ENCODE measurements around the gene MED19.
"Not testable (repeated sequence)": the region's sequence is repeated elsewhere in the genome, so short reads cannot be mapped to it uniquely, and the experiment has no call there.

Gene MED19

GRCh38 chr11:57704932-57705331 is 7.1 kb downstream of the MED19 start:
- no peak for DNase-seq

- DNase-seq, result no peak
Observed at GRCh38 chr11:57703341-57703740, 8.7 kb downstream of the MED19 start.

DNA sequence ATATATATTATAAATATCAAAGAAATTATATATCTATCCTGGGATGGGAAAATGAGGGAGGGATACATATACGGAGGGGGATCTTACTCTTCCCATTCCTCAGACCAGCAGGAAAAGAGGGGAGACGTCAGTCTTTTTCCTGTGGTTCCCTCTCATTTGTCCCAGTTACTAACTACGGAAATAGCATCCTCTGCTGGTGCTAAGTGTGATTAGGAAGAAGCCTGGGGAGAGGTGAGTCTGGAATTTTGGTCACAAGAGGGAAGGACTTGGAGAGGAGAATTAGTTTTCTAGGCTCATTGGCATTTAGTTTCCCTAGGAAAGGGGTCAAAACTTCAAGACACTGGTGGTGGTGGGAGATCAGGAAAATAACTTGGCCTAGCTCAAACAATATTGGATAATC is 11.6 kb downstream of the MED19 start:
- DNase-seq, result no peak

DNA sequence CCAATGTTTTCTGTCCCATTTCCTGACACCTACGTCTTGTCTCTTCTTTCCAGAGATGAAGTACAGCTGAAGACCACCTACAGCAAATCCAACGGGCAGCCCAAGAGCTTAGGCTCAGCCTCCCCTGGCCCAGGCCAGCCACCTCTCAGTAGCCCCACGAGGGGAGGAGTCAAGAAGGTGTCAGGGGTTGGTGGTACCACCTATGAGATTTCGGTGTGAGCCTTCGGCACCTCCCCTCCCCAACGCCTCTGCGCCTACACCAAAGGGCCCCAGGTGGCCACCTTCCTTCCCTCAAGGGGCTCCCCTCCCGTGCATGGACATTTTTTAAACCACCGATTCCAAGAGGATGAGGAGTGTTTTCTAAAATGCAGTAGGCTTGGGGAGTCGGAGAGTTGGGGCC is 12.2 kb downstream of the MED19 start:
- no peak for DNase-seq

DNA sequence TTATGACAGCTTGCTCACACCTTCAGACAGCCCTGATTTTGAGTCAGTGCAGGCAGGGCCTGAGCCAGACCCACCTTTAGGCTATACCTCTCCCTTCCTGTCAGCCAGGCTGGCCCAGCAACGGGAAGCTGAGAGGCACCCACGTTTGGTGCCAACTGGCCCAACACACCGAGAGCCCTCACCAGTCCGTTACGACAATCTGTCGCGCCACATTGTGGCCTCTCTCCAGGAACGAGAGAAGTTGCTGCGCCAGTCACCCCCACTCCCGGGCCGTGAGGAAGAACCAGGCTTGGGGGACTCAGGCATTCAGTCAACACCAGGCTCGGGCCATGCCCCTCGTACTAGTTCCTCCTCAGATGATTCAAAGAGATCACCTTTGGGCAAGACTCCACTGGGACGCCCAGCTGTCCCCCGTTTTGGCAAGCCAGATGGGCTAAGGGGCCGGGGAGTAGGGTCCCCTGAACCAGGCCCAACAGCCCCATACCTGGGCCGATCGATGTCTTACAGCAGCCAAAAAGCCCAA is 13.1 kb downstream of the MED19 start:
- no peak for DNase-seq

DNA sequence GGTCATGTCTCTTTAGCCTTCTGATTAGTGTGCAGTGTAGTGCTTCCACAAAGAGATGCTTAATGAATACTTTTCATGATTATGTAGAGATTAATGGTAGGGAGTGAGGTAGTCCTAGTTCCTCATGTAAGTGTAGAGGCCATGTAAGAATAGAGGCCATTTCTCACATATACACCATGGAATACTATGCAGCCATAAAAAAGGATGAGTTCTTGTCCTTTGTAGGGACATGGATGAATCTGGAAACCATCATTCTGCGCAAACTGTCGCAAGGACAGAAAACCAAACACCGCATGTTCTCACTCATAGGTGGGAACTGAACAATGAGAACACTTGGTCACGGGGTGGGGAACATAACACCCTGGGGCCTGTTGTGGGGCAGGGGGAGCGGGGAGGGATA is 21.5 kb downstream of the MED19 start:
- DNase-seq, result not testable (repeated sequence)

DNA sequence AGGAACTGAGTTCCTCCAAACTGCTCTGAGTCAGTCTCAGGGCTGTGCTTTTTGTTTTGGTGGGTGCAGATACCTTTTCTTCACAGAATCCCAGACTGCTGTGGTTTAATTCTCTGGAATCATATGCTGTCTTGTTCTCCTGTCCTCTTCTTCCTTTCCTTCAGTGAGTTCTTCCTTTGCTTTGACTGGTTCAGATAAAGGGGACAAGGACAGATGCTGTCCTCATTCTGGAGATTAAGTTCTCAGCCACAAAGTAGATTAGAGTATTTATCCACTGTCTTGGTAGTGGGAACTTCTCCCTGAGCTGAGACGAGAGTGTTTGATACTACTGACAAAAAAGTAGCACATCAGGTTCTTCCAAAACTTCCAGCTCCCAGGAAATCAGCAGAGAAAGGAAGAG is 30.8 kb downstream of the MED19 start:
- no peak for DNase-seq

DNA sequence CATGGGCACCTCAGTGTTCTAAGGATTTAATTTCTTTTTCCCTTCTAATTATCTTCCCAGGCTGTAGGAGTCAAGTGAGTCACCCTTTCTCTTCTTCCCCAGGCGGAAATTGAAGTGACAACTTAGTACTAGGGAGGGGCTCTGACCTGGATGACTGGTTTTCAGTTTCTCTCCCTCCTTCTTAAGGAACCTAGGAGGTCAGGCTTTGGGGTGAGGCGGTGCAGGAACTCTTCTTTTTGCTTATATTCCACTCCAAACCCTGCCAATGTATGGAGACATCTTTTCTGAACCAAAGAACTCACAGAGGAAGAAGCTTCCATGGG is 31.5 kb downstream of the MED19 start:
- DNase-seq, result no peak

DNA sequence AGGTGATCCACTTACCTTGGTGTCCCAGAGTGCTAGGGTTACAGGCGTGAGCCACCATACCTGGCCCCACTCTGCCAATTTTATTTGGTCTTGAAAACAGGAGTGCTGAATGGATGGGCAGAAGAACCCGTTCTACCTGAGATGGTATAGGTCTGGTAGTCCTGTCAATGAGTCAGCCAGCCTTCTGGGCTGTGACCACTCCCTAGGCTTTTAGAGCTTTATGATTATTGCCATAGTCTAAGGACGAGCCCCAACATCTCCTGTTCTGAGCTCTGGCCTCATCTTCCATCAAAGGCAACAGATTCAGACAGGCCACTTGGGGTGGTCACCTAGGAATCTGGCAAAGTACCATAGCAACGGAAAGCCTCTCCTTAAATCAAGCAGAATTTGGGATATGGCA is 32.6 kb downstream of the MED19 start:
- DNase-seq, result no peak

- no peak for DNase-seq
Observed at GRCh38 chr11:57675176-57675941, 36.7 kb downstream of the MED19 start.

DNA sequence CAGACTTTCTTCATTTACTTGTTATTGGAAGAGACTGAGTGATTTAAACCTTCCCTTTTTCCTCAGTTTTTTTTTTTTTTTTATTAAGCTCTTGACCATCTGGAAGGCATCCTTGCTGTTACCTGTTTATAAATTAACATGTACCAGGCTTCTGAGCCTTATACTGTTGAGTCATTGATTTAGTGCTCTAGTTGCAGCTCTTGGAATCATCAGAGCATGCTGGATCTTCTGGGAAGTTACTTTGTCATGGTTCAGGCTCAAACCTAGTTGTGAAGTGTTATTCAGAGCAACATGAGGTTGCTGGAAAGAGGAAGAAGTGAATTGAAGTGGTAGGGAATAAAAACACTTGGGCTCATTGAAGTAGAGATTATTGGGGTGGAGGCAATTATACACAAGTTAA is 37.8 kb downstream of the MED19 start:
- DNase-seq, result no peak

DNA sequence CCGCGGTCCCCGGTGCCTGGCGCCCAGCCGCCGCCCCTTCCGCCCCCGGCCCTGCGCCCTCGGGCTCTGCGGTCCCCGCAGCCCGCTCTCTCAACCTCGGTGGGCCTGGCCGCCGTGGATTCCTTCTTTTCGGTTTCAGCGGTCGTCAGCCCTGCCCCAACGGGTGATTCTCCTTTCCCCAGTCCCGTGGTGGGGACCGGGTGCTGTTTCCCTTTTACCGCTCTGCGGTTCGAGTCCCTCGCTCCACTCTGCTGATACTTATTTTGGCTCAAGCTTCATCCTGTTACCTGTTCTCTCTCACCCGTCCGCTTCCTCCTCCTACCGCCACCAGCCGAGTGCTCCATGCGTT is 43.6 kb downstream of the MED19 start:
- DNase-seq, result no peak

DNA sequence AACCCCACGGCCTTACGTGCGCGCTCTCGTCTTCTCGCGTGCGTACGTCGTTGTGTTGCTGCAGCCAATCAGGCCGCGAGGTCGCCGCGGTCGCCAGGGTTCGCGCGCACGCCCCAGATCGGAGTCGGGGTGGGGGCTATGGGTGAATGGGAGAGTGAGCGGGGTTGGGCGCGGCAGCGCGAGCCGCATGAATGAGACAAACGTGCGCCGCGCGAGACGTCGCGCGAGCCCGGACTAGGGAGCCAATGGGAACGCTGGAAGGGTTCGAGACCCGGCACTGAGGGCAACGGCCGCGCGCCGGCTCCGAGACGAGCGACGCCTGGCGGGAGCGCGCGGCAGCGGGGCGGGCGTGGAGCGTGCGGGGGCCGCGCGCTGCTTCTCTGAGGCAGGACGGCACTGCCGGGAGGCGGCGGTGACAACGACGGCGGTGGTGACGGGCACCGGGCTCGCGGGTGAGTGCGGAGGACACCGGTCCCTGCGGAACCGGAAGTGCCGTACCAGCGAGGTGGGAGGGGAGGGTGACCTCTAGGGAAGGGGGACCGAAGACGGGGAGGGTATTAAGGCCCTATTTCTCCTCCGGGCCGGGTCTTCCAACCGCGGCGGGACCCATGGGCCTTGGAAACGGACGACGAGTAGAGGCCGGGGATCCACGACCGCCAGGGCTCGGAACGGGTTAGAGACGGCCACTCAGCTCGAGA is 44.1 kb downstream of the MED19 start, which contains the start of gene ZDHHC5:
ZDHHC5 (plus strand) TSS at position 379 of the 698 bp plus-strand sequence. CDS start 4,977 bp downstream, outside the sequence.
- DNase-seq, result peak; percentile 99

DNA sequence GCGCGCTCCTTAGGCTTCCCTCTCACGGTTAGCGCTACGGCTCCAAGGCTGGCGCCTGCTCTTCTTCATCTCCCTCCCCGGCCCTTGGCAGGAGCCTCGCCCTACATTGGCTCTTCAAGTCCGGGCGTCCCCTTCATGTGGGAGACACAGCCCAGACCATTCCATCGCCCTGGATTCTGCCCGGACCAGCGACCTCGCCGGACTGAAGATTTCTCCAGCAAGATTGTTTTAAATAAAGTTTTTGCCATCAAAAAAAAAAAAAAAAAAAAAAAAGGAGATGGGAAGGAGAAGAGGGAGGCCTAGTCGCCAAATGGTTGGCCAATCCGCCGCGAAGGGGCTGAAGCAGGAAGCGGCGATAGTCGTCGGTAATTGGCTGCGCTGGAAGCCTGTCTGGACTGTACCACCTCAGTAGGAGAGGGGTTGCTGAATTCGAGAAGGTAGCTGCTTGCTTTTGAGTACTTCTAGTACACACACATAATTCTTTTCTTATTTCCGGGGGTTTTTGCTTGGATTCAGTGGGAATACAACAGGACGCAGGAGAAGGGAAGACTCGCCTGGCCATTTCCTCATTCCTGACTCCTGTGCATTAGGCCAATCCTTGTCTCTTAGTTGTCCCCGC is 44.8 kb downstream of the MED19 start:
- peak; percentile 99 for DNase-seq

GRCh38 chr11:57663975-57664374 is 48.0 kb downstream of the MED19 start:
- no peak for DNase-seq

DNA sequence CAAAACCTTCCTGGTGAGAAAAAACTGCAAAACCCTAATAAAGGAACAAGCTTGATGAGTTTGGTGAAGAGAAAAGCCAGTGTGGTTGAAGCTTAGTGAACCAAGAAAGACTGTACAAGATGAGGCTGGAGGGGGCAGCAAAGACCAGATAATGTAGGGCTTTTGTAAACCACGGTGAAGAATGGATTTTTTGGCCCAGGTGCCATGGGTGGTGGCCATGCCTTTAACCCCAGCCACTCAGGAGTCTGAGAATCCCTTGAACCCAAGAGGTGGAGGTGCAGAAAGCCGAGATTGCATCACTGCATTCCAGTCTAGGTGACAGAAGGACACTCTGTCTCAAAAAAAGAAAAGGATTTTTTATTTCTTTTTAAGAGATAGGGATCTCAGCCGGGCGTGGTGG is 49.1 kb downstream of the MED19 start:
- no peak for DNase-seq

DNA sequence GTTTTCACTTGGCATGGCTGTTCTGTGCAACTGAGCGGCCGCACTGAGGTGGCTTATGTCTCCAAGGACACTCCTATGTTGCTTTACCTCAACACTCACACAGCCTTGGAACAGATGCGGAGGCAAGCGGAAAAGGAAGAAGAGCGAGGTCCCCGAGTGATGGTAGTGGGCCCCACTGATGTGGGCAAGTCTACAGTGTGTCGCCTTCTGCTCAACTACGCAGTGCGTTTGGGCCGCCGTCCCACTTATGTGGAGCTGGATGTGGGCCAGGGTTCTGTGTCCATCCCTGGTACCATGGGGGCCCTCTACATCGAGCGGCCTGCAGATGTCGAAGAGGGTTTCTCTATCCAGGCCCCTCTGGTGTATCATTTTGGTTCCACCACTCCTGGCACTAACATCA is 52.3 kb downstream of the MED19 start:
- DNase-seq, result no peak

DNA sequence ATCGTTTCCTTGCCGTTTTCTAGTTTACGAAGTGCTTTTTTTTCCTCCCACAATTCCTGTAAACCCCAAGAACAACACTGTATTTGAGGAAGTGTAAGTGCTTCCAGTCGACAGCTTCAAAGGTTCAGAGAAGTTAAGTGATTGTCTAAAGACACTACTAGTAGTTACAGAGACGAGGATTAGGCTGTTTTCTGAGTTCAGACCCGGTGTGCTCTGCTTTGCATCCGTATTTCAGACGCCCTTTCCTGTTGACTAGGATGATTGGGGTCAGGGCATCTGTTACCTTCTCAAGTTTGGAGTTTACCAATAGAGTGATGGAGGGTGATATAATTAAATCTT is 54.0 kb downstream of the MED19 start:
- DNase-seq, result no peak

DNA sequence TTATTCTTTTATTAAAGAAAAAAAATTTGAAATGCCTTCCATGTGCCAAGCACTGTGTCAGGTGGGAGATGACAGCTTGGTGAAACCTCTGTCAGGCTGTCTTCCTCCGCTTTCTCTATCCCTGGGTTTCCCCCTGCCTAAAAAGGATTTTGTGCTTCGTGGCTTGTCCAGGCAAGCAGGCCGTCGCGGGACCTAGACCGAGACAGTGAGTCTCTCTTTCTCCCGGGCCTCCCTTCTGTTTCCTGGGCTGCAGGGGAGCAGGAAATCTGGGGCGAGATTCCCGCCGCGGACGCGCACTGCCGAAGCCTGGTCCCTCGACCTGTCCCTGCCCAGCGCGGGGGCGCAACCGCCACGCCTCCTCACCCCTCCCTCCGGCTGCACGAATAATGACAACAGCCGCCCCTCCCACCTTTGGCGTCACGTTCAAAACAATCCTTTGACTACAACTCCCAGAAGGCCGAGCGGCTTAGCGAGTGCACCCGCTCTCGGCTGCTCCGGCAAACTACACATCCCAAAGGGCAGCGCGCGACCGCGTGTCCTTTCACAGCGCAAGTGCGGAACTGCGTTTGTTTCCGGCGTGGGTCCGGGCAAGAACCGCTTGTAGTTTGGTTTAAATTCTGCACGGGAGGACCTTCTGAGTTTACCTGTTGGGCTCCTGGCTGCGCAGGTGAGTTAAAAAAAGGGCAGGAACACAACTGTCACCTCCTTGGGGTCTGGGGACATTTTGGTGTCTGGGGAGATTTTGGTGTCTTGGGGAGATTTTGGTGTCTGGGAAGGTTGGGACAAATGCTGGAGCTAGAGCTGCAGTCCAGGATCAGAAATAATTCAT is 54.6 kb downstream of the MED19 start, which contains the start of gene CLP1:
CLP1 (plus strand) TSS at position 569 of the 829 bp plus-strand sequence. CDS start 1,715 bp downstream, outside the sequence.
- DNase-seq, result peak; percentile 91

- DNase-seq, result no peak
Observed at GRCh38 chr11:57656885-57657193, 55.2 kb downstream of the MED19 start.
